H1 (cell line): ENCODE data around the gene SNRPB2. TPM values are rescaled to one million over a fixed set of nuclear protein-coding genes. Genes with fewer than 3 reads are reported as not detected.
A peak's percentile ranks its signal among the peaks of the same experiment; 100 is the strongest.

Source experiments
- CTCF ChIA-PET: fragments of 300-600 bp; sonication (Branson Sonifier 250); formaldehyde crosslinking; loops from one replicate; lab custom pipeline; 2021; ENCODE audit not compliant: partially characterized antibody; lab: Charles Lee
- POLR2A ChIA-PET: fragments of 300-600 bp; sonication (Branson Sonifier 250); formaldehyde crosslinking; loops from one replicate; lab custom pipeline; 2021; ENCODE audit warnings: inconsistent platforms; ENCODE audit not compliant: partially characterized antibody; lab: Charles Lee
- DNase-seq, 2 experiments: peaks; one replicate each; pipeline versions ENCODE4 v3.0.0 to v3.0.0-alpha.2; 2010 to 2022; ENCODE audit warnings: low spot score in 2 of 2, low read depth in 1 of 2, mixed read lengths in 1 of 2
- FAIRE-seq: peaks from 2 replicates; lab custom pipeline; 2011; peaks lifted over from hg19 to GRCh38; lab: Jason Lieb, UNC
- H2AFZ ChIP-seq: 2 replicates; pipeline ENCODE4 v1.8.1; 2012; ENCODE audit warnings: low read length, inconsistent platforms
- H2AK5ac ChIP-seq: 2 replicates; pipeline ENCODE4 v1.6.1; 2013; ENCODE audit warnings: low read depth, low read length
- H2BK120ac ChIP-seq: replicated peaks from 2 replicates; pipeline ENCODE3; 2013; ENCODE audit warnings: low read depth, low read length, inconsistent platforms
- H2BK12ac ChIP-seq: 2 replicates; pipeline ENCODE4 v1.6.1; 2013; ENCODE audit warnings: low read depth, low read length
- H2BK15ac ChIP-seq: 2 replicates; pipeline ENCODE4 v1.6.1; 2013; ENCODE audit warnings: low read length
- H2BK20ac ChIP-seq: 2 replicates; pipeline ENCODE4 v1.6.1; 2013; ENCODE audit warnings: low read length
- H2BK5ac ChIP-seq: 2 replicates; pipeline ENCODE4 v1.6.1; 2013; ENCODE audit warnings: low read depth, low read length
- H3K14ac ChIP-seq: 2 replicates; pipeline ENCODE4 v1.6.1; 2013; ENCODE audit warnings: inconsistent platforms; ENCODE audit not compliant: insufficient read length
- H3K18ac ChIP-seq: 2 replicates; pipeline ENCODE4 v1.6.1; 2013; ENCODE audit warnings: low read length; ENCODE audit errors: extremely low read depth
- H3K23ac ChIP-seq: 2 replicates; pipeline ENCODE4 v1.6.1; 2013; ENCODE audit warnings: inconsistent platforms; ENCODE audit not compliant: insufficient read length
- H3K23me2 ChIP-seq: 2 replicates; pipeline ENCODE4 v1.6.1; 2013; ENCODE audit warnings: low read depth, low read length
- H3K27ac ChIP-seq: 2 replicates; pipeline ENCODE4 v1.6.1; 2011; ENCODE audit warnings: low read depth, low read length, inconsistent platforms
- H3K27me3 ChIP-seq, 4 experiments: replicated peaks in 1 of 4; 1 replicate in 1 of 4; 2 replicates in 3 of 4; pipeline versions ENCODE4 v1.6.1 to v1.8.1; 2011 to 2013; ENCODE audit warnings: low read length in 3 of 4, mild to moderate bottlenecking in 3 of 4, inconsistent platforms in 2 of 4, mixed read lengths in 2 of 4, moderate library complexity in 1 of 4; ENCODE audit not compliant: control insufficient read depth in 3 of 4, insufficient read depth in 3 of 4; ENCODE audit errors: extremely low read depth in 1 of 4
- H3K36me3 ChIP-seq, 4 experiments: 2 replicates each; pipeline versions ENCODE4 v1.6.1 to v1.8.1; 2011 to 2013; ENCODE audit warnings: mild to moderate bottlenecking in 4 of 4, low read length in 3 of 4, moderate library complexity in 2 of 4, control low read depth in 1 of 4, inconsistent platforms in 1 of 4; ENCODE audit not compliant: insufficient read depth in 4 of 4, control insufficient read depth in 2 of 4
- H3K4ac ChIP-seq: replicated peaks from 2 replicates; pipeline ENCODE3; 2013; ENCODE audit warnings: low read length, low read depth, mixed read lengths, inconsistent platforms; ENCODE audit not compliant: insufficient read length
- H3K4me1 ChIP-seq, 4 experiments: replicated peaks in 1 of 4; 1 replicate in 1 of 4; 2 replicates in 3 of 4; pipeline versions ENCODE4 v1.6.1 to v1.8.1; 2011 to 2013; ENCODE audit warnings: low read length in 3 of 4, inconsistent platforms in 2 of 4, mixed read lengths in 1 of 4; ENCODE audit not compliant: insufficient read depth in 4 of 4, control insufficient read depth in 3 of 4
- H3K4me2 ChIP-seq, 2 experiments: 2 replicates each; pipeline versions ENCODE4 v1.6.1 to v1.8.1; 2011 to 2013; ENCODE audit warnings: low read depth in 2 of 2, low read length in 2 of 2, control low read depth in 1 of 2, inconsistent platforms in 1 of 2, mild to moderate bottlenecking in 1 of 2; ENCODE audit not compliant: insufficient read depth in 1 of 2
- H3K4me3 ChIP-seq, 4 experiments: fragments of 200-600, 300-600 bp in 1 of 4; sonication (generic), shearing (Covaris generic), sonication (Bioruptor Twin) in 1 of 4; 2 replicates each; pipeline versions ENCODE4 v1.5.1 to v1.8.1; 2011 to 2016; ENCODE audit warnings: low read length in 4 of 4, low read depth in 3 of 4, control low read depth in 2 of 4, inconsistent platforms in 2 of 4, mild to moderate bottlenecking in 2 of 4, mixed read lengths in 1 of 4, moderate library complexity in 1 of 4; ENCODE audit not compliant: insufficient read depth in 2 of 4; ENCODE audit errors: extremely low read depth in 1 of 4
- H3K56ac ChIP-seq: replicated peaks from 2 replicates; pipeline ENCODE3; 2013; ENCODE audit warnings: low read depth, mild to moderate bottlenecking, mixed read lengths, low read length, inconsistent platforms; ENCODE audit not compliant: insufficient read length
- H3K79me1 ChIP-seq: 2 replicates; pipeline ENCODE4 v1.6.1; 2013; ENCODE audit warnings: low read depth, low read length, control low read depth
- H3K79me2 ChIP-seq, 2 experiments: 2 replicates each; pipeline versions ENCODE4 v1.6.1 to v1.8.1; 2012 to 2013; ENCODE audit warnings: low read length in 2 of 2, mild to moderate bottlenecking in 2 of 2, inconsistent platforms in 1 of 2; ENCODE audit not compliant: insufficient read depth in 2 of 2, control insufficient read depth in 1 of 2
- H3K9ac ChIP-seq, 4 experiments: replicated peaks in 1 of 4; 1 replicate in 1 of 4; 2 replicates in 3 of 4; pipeline versions ENCODE4 v1.6.1 to v1.8.1; 2011 to 2013; ENCODE audit warnings: low read depth in 3 of 4, low read length in 3 of 4, control low read depth in 2 of 4, mild to moderate bottlenecking in 2 of 4, moderate library complexity in 2 of 4, inconsistent platforms in 1 of 4; ENCODE audit errors: extremely low read depth in 1 of 4
- H3K9me3 ChIP-seq, 2 experiments: 2 replicates each; pipeline versions ENCODE4 v1.6.1 to v1.8.1; 2012 to 2013; ENCODE audit warnings: mild to moderate bottlenecking in 2 of 2, moderate library complexity in 2 of 2, control low read depth in 1 of 2, inconsistent platforms in 1 of 2, low read depth in 1 of 2, low read length in 1 of 2, mixed read lengths in 1 of 2; ENCODE audit not compliant: insufficient read depth in 2 of 2
- H4K20me1 ChIP-seq, 2 experiments: replicated peaks in 1 of 2; 2 replicates each; pipeline versions ENCODE3 to v1.8.1; 2011 to 2013; ENCODE audit warnings: inconsistent platforms in 2 of 2, low read length in 2 of 2, mild to moderate bottlenecking in 1 of 2; ENCODE audit not compliant: insufficient read depth in 2 of 2, control insufficient read depth in 1 of 2
- H4K5ac ChIP-seq: 2 replicates; pipeline ENCODE4 v1.6.1; 2013; ENCODE audit warnings: low read length, low read depth, mixed read lengths, inconsistent platforms; ENCODE audit not compliant: insufficient read length
- H4K8ac ChIP-seq: 2 replicates; pipeline ENCODE4 v1.8.0; 2013; ENCODE audit warnings: mild to moderate bottlenecking, moderate library complexity, low read length, inconsistent platforms; ENCODE audit not compliant: insufficient read depth; ENCODE audit errors: extremely low read depth
- H4K91ac ChIP-seq: replicated peaks from 2 replicates; pipeline ENCODE3; 2013; ENCODE audit warnings: low read length, mixed read lengths, inconsistent platforms; ENCODE audit not compliant: insufficient read length
- BACH1 ChIP-seq: IDR thresholded peaks from 2 replicates; pipeline ENCODE4 v1.6.1; 2012; ENCODE audit warnings: low read length, improper control_type of control experiment
- SP1 ChIP-seq: IDR thresholded peaks from 2 replicates; pipeline ENCODE4 v1.6.1; 2011; ENCODE audit warnings: low read depth, low read length
- SP2 ChIP-seq: IDR thresholded peaks from 2 replicates; pipeline ENCODE4 v1.6.1; 2012; ENCODE audit warnings: mild to moderate bottlenecking, low read length, inconsistent platforms
- TCF12 ChIP-seq: IDR thresholded peaks from 2 replicates; pipeline ENCODE4 v1.6.1; 2011; ENCODE audit warnings: low read depth, mild to moderate bottlenecking, low read length
- TEAD4 ChIP-seq: IDR thresholded peaks from 2 replicates; pipeline ENCODE4 v1.6.1; 2012; ENCODE audit warnings: low read depth, low read length, inconsistent platforms, mixed read lengths
- WGBS, 2 experiments: shearing (Covaris generic) in 1 of 2; methylation state at CpG; one replicate each; pipeline versions ENCODE4 v1.1.6 to v1.1.7; 2013 to 2015; ENCODE audit warnings: low lambda C conversion rate in 2 of 2, mixed read lengths in 2 of 2, inconsistent platforms in 1 of 2, low coverage in 1 of 2, missing lambda C conversion rate in 1 of 2; ENCODE audit not compliant: insufficient replicate concordance in 2 of 2, insufficient coverage in 1 of 2, insufficient read length in 1 of 2; ENCODE audit errors: extremely low coverage in 1 of 2, missing lambda C conversion rate in 1 of 2; 5-methylcytosine and 5-hydroxymethylcytosine counted together
- polyA plus RNA-seq, 7 experiments: library from polyadenylated mRNA; depleted of rRNA in 3 of 7; stranded (reverse) in 5 of 7; unstranded in 2 of 7; fragments of >200 nt in 5 of 7; fragments of 200-250 nt in 2 of 7; gene quantifications; 1 replicate in 5 of 7; 2 replicates in 1 of 7; 4 replicates in 1 of 7; pipeline versions ENCODE4 v1.2.1 to v1.2.3, GENCODE V29; 2011 to 2013; ENCODE audit warnings: missing spikeins in 2 of 7, mixed read lengths in 2 of 7
- total RNA-seq: library from RNA; stranded (reverse); fragmentation: NEBNext Ultra II Directional; extraction: Animal tissue kit (Norgen Biotek cat#: 25700); gene quantifications from 2 replicates; pipeline ENCODE4 v1.2.1, GENCODE V29; 2021
- TF ChIP-seq, protein P1 (sequence below): IDR thresholded peaks from 2 replicates; pipeline ENCODE4 v1.6.1; 2011; ENCODE audit warnings: low read depth, mild to moderate bottlenecking, low read length; ENCODE audit not compliant: insufficient read depth

Gene SNRPB2
- total and polyA plus RNA-seq, 2 of the 8 experiments (the other 6 are each of a cell fraction or from before 2014, with no cell fraction given), result 49.4 to 102 TPM

DNA sequence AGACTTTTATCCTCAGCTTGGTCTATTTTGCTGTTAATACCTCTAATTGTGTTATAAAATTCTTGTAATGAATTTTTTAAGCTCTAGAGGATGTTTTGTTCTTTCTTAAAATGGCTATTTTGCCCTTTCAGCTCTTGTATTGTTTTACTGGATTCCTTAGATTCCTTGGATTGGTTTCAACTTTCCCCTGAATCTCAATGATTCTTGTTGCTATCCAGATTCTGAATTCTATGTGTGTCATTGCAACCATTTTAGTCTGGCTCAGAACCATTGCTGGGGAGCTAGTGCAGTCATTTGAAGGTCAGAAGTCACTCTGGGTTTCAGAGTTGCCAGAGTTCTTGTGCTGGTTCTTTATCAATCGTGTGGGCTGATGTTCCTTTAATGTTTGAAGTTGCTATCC is 55.4 kb downstream of the SNRPB2 start:
- no peak overlapping the region for H2BK12ac ChIP-seq
- no peak overlapping the region for H3K27ac ChIP-seq
- no peak overlapping the region for H4K8ac ChIP-seq
- H3K79me1 ChIP-seq, result no peaks in the 10 kb centered on the region
- CTCF ChIA-PET, result interaction anchor here (1.4 kb wide), 1 partner anchor 16 kb away, joined by 3 read pairs; no protein-coding TSS in a partner anchor
- no peak overlapping the region for H3K14ac ChIP-seq
- H4K91ac ChIP-seq, result no peak overlapping the region
- no peak overlapping the region for H3K4ac ChIP-seq
- H4K20me1 ChIP-seq, result no peaks in the 10 kb centered on the region
- no peaks in the 10 kb centered on the region for H3K79me2 ChIP-seq
- no peak overlapping the region for H2BK5ac ChIP-seq
- no peak overlapping the region for H2BK120ac ChIP-seq
- H3K56ac ChIP-seq, result no peak overlapping the region
- no peak overlapping the region; a peak in 1 of 8 replicates for H3K4me3 ChIP-seq
- no peaks in the 10 kb centered on the region for H3K36me3 ChIP-seq
- DNase-seq (no peak), FAIRE-seq (no peak)
- H3K23me2 ChIP-seq, result no peaks in the 10 kb centered on the region
- no peaks in the 10 kb centered on the region for H3K27me3 ChIP-seq
- no peak overlapping the region for H2AK5ac ChIP-seq
- H2BK20ac ChIP-seq, result no peak overlapping the region
- 94% methylated on average over 1 of the region's 1 CpG; no CpG with 5 or more reads in 1 of the 2 experiments for WGBS, 2 experiments
- no peak overlapping the region for H2AFZ ChIP-seq
- H3K9ac ChIP-seq, result no peak overlapping the region
- H3K4me1 ChIP-seq, result peaks cover 2 to 7% (median 4%) of the 10 kb centered on the region in 4 experiments; a peak in 3 of 7 replicates
- TF ChIP-seq TEAD4, result 0 out of 2 replicates have a peak, but pooled peaks have one; percentile 26
- no peak for TF ChIP-seq SP1
- no peak for TF ChIP-seq SP2
- TF ChIP-seq, protein P1, sequence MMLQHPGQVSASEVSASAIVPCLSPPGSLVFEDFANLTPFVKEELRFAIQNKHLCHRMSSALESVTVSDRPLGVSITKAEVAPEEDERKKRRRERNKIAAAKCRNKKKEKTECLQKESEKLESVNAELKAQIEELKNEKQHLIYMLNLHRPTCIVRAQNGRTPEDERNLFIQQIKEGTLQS, result no peak
- no peak for TF ChIP-seq TCF12
- no peak for TF ChIP-seq BACH1
- H4K5ac ChIP-seq, result no peak overlapping the region
- H3K9me3 ChIP-seq, result no peaks in the 10 kb centered on the region
- POLR2A ChIA-PET, result no interaction called here
- no peak overlapping the region for H3K18ac ChIP-seq
- no peak overlapping the region for H3K23ac ChIP-seq
- no peak overlapping the region for H3K4me2 ChIP-seq
- H2BK15ac ChIP-seq, result no peak overlapping the region
